ENCODE results near the gene ANO8.
"Not testable (repeated sequence)": the region's sequence is repeated elsewhere in the genome, so short reads cannot be mapped to it uniquely, and the experiment has no call there.

ANO8 gene

GRCh38 chr19:17309198-17309964, 25.3 kb downstream of the ANO8 start, which contains the start of gene DDA1:
Gene DDA1 (plus strand): TSS chr19:17309563. CDS start chr19:17309655, 92 bp downstream.
- DNase-seq, result peak; percentile 98 to 99

- no peak for DNase-seq
Observed at GRCh38 chr19:17307876-17308377, 26.7 kb downstream of the ANO8 start.

DNA sequence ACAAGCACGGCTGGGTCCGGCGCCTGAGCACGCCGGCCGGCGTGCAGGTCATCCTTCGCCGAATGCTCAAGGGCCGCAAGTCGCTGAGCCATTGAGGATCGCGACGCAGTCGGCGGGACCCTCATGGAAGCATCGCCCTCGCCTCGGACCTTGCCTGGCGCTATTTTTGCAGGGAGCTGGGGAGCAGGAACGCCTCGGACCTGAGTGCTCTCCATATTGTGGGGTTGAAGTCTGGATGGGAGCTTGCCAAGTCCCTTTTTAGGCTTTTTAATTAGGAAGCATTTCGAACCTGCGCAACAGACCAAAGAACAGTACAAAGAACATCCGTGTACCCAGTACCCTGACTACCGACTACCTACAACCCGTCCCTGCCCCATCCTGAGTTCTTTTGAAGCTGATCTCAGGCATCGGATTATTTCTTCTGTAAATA, 28.4 kb downstream of the ANO8 start:
- no peak for DNase-seq

- DNase-seq, result peak; percentile 93 to 96
Observed at GRCh38 chr19:17305517-17306284, 29.0 kb downstream of the ANO8 start, which contains the start of gene MRPL34. Gene MRPL34 (plus strand): TSS chr19:17305872. CDS start chr19:17305893, 21 bp downstream.

- DNase-seq, result no peak
Observed at GRCh38 chr19:17305216-17305516, 29.5 kb downstream of the ANO8 start.

- DNase-seq, result no peak
Observed at GRCh38 chr19:17304386-17305215, 30.1 kb downstream of the ANO8 start.

DNA sequence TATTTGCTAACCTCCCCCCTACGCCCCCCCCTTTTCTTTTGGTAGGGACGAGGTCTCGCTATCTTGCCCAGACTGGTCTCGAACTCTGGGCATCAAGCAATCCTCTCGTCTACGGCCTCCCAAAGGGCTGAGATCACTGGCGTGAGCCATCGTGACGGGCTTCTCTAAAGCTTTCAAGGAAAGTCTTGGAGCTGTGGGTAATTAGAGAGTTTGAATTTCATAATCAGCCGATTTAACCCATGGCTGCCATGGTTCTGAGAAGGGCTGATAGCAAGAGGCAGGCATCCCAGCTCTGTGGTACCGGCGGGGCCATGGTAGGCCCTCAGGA, 30.8 kb downstream of the ANO8 start:
- no peak for DNase-seq

DNA sequence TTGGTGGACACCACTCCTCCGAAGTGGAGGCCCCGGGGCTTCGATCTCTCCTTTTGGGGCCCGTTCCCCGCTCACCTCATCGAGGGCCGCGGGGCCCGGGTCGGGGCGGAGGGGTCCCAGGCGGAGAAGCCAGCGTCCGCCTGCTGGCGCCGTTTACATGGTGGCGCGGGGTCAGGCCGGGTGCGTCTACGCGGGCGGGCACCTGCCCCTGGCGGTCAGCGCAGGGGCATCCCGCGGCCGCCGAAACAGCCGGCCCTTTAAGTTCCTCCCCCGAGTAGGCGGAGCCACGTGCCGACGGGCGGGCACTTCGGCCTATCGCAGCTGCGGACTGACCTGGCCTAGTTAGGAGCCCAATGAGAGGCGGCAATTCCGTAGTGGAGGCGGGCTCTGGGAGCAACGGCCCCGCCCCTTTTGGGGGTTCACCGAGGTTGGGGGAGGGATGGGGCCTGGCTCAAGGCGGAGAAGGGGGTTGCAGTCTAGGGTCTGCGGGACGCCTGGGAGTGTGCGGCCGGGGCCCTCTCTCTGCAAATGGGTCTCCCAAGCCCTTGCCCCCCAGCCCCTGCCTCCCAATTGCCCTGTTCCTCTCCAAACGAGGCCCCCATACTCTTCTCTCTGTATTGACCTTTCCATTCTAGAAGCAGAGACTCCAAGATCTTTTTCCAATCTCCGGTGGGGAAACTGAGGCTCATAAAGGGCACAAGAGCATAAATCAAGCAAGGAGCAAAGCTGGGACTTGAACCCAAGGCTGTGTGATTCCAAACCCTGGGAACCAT, 31.3 kb downstream of the ANO8 start, which contains the start of gene ABHD8:
Gene ABHD8 (minus strand): TSS at position 259 of the 773 bp plus-strand sequence. CDS start 1,809 bp downstream, outside the sequence.
- DNase-seq, result peak; percentile 94 to 96

GRCh38 chr19:17302391-17303166, 32.1 kb downstream of the ANO8 start:
- DNase-seq, result peak in 1 of 2 donors; percentile 41

- DNase-seq, result no peak
Observed at GRCh38 chr19:17300992-17301619, 33.5 kb downstream of the ANO8 start.

GRCh38 chr19:17296976-17297375, 37.7 kb downstream of the ANO8 start:
- DNase-seq, result no peak

GRCh38 chr19:17296273-17296672, 38.4 kb downstream of the ANO8 start:
- DNase-seq, result no peak

- DNase-seq, result not testable (repeated sequence)
Observed at GRCh38 chr19:17295551-17295950, 39.1 kb downstream of the ANO8 start.

- DNase-seq, result peak; percentile 67 to 76
Observed at GRCh38 chr19:17294051-17294891, 40.4 kb downstream of the ANO8 start.

- DNase-seq, result no peak
Observed at GRCh38 chr19:17293605-17294004, 41.0 kb downstream of the ANO8 start.

GRCh38 chr19:17292301-17293074, 42.2 kb downstream of the ANO8 start:
- DNase-seq, result peak; percentile 84 to 88

DNA sequence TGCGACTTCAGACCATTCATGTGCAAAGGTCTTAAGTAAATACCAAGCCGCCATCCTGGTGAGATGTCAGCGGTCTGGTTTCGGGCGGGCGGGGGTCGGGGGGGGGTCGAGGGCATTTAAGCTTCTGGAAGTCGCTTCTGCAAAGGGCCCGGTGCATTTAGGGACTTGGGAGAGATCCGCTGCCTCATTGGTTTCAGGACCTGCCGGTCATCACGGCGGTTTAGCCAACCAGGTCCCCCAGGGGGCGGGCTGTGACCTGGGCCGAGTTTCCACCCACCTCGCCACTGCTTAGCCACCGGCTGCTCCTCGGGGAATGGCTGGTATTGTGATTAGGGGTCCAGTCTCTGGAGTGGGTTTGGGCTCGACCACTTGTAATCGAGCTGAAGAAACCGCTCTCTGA, 45.2 kb downstream of the ANO8 start:
- DNase-seq, result peak; percentile 59 to 77

DNA sequence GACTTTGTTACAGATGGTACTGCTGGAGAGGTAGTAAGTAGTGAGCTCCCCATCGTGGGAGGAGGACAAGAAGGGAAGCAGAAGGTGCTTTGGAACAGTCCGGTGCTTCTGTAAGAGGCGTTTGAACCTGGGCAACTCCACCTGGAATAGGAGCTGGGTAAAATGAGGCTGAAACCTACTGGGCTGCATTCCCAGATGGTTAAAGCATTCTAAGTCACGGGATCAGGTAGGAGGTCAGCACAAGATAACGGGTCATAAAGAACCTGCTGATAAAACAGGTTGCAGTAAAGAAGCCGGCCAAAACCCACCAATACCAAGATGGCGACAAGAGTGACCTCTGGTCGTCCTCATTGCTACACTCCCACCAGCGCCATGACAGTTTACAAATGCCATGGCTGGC, 47.9 kb downstream of the ANO8 start:
- DNase-seq, result no peak

DNA sequence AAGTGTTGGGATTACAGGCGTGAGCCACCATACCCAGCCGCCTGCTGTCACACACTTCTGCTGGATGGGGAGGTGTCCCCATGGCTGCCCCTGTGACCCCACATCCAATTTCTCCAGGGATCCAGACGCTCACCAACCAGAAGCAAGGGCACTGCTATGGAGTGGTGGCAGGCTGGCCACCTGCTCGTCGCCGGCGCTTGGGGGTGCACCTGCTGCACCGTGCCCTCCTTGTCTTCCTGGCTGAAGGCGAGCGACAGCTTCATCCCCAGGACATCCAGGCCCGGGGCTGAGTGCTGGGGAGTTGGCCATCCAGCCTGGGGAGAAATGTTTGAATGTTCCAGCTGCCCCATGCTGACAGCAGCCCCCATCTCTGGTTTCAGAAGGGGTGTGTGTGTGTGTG, 48.4 kb downstream of the ANO8 start:
- no peak for DNase-seq
